ENCODE measurements around the gene PIN1. TPM values are rescaled to one million over a fixed set of nuclear protein-coding genes. Genes with fewer than 3 reads are reported as not detected.
"Not testable (repeated sequence)": the region's sequence is repeated elsewhere in the genome, so short reads cannot be mapped to it uniquely, and the experiment has no call there.

PIN1 gene
- total RNA-seq, 1 experiment from 2014 or later = 131 TPM

- peak; percentile 100 for DNase-seq (ENCODE audit: low read depth)
These were observed 16.2 kb upstream of the PIN1 start, which contains the start of gene FBXL12 for GRCh38 chr19:9818734-9819595. Gene FBXL12 (minus strand): TSS chr19:9819079. CDS start chr19:9818813, 266 bp downstream.

- DNase-seq (ENCODE audit: low read depth) = no peak
These were observed 15.6 kb upstream of the PIN1 start for GRCh38 chr19:9819596-9819909.

GRCh38 chr19:9820034-9820433 lies 15.1 kb upstream of the PIN1 start:
- DNase-seq (ENCODE audit: low read depth) = not testable (repeated sequence)

- DNase-seq (ENCODE audit: low read depth) = no peak
These were observed 11.3 kb upstream of the PIN1 start for GRCh38 chr19:9823816-9824215.

GRCh38 chr19:9827289-9828238 lies 7.6 kb upstream of the PIN1 start, which contains the start of gene UBL5:
Gene UBL5 (plus strand): TSS chr19:9827918. CDS start chr19:9828338, 420 bp downstream.
- peak; percentile 91 for DNase-seq (ENCODE audit: low read depth)

GRCh38 chr19:9828551-9829063 lies 6.5 kb upstream of the PIN1 start:
- no peak for DNase-seq (ENCODE audit: low read depth)

- no peak for DNase-seq (ENCODE audit: low read depth)
These were observed 802 bp upstream of the PIN1 start for GRCh38 chr19:9834307-9834725.

GRCh38 chr19:9835507-9835949 lies 410 bp downstream of the PIN1 start:
- DNase-seq (ENCODE audit: low read depth) = no peak

GRCh38 chr19:9836021-9836420 lies 903 bp downstream of the PIN1 start:
- no peak for DNase-seq (ENCODE audit: low read depth)

GRCh38 chr19:9838324-9838723 lies 3.2 kb downstream of the PIN1 start:
- DNase-seq (ENCODE audit: low read depth) = no peak

- DNase-seq (ENCODE audit: low read depth) = no peak
These were observed 4.3 kb downstream of the PIN1 start for GRCh38 chr19:9839415-9839814.

GRCh38 chr19:9842834-9843625 lies 7.9 kb downstream of the PIN1 start:
- no peak for DNase-seq (ENCODE audit: low read depth)

- not testable (repeated sequence) for DNase-seq (ENCODE audit: low read depth)
These were observed 8.6 kb downstream of the PIN1 start for GRCh38 chr19:9843626-9844273.

- peak; percentile 94 for DNase-seq (ENCODE audit: low read depth)
These were observed 12.1 kb downstream of the PIN1 start for GRCh38 chr19:9847087-9847671.

GRCh38 chr19:9848060-9848459 lies 12.9 kb downstream of the PIN1 start:
- DNase-seq (ENCODE audit: low read depth) = no peak

- no peak for DNase-seq (ENCODE audit: low read depth)
These were observed 13.6 kb downstream of the PIN1 start for GRCh38 chr19:9848762-9849161.

GRCh38 chr19:9849791-9850190 lies 14.7 kb downstream of the PIN1 start:
- no peak for DNase-seq (ENCODE audit: low read depth)

GRCh38 chr19:9850235-9850959 lies 15.3 kb downstream of the PIN1 start:
- no peak for DNase-seq (ENCODE audit: low read depth)

GRCh38 chr19:9854282-9854846 lies 19.2 kb downstream of the PIN1 start:
- no peak for DNase-seq (ENCODE audit: low read depth)
